Thoracic aorta (tissue), 2 donors: ENCODE data around the gene KIAA1217. TPM values are rescaled to one million over a fixed set of nuclear protein-coding genes. Genes with fewer than 3 reads are reported as not detected.
A peak's percentile ranks its signal among the peaks of the same experiment; 100 is the strongest.

Experiments used
- ATAC-seq: fragments of 150-250 bp; one replicate; pipeline ENCODE4 v1.8.0; 2017; ENCODE audit warnings: low read depth; ENCODE audit not compliant: insufficient number of reproducible peaks, low FRiP score
- DNase-seq: peaks from one replicate; pipeline ENCODE4 v3.0.0-alpha.2; 2020; ENCODE audit warnings: low spot score
- H3K27ac ChIP-seq, 2 donors: fragments of 200-600 bp; sonication (generic); 1 replicate in 1 of 2; 2 replicates in 1 of 2; pipeline ENCODE4 v1.5.1; 2016; ENCODE audit warnings: mild to moderate bottlenecking in 2 of 2, moderate library complexity in 2 of 2
- H3K27me3 ChIP-seq: fragments of 200-600 bp; sonication (generic); replicated peaks from 2 replicates; pipeline ENCODE4 v1.6.0; 2016; ENCODE audit warnings: mild to moderate bottlenecking; ENCODE audit not compliant: insufficient read depth
- H3K36me3 ChIP-seq: fragments of 200-600 bp; sonication (generic); one replicate; pipeline ENCODE4 v1.5.1; 2016
- H3K4me1 ChIP-seq, 2 donors: fragments of 200-600 bp; sonication (generic); 1 replicate in 1 of 2; 2 replicates in 1 of 2; pipeline versions ENCODE4 v1.5.1 to v1.6.0; 2016; ENCODE audit warnings: low read depth in 2 of 2, mild to moderate bottlenecking in 1 of 2; ENCODE audit not compliant: control insufficient read depth in 1 of 2
- H3K4me3 ChIP-seq: fragments of 200-600 bp; sonication (generic); 2 replicates; pipeline ENCODE4 v1.5.1; 2016; ENCODE audit warnings: mild to moderate bottlenecking
- H3K9me3 ChIP-seq: fragments of 200-600 bp; sonication (generic); 2 replicates; pipeline ENCODE4 v1.5.1; 2016
- total RNA-seq, 2 donors: library from RNA; depleted of rRNA; stranded (reverse); fragments of >200 nt; gene quantifications; one replicate each; pipeline versions ENCODE4 v1.1.0 to v1.2.3, GENCODE V29; 2016
- TF ChIP-seq, protein P1 (sequence below): fragments of 200-600 bp; sonication (generic); IDR thresholded peaks from one replicate; pipeline ENCODE4 v1.5.1; 2019; ENCODE audit warnings: antibody characterized with exemption

Gene KIAA1217
- total RNA-seq, 2 donors from 2014 or later = 15.2 to 15.6 TPM

DNA sequence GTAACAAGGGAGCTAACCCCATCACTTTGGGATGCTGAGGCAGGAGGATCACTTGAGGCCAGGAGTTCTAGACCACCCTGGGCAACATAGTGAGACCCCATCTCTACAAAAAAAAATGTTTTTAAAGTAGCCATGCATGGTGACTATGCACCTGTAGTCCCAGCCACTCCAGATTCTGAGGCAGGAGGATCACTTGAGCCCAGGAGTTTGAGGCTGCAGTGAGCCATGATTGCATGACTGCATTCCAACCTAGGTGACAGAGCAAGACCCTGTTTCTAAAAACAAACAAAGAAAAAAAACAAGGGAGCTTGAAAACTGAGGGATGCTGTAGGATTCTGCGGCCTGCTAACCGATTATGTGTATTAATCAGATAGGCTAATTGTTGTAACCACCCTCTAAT is 4.9 kb downstream of the KIAA1217 start:
- ATAC-seq (no peak), DNase-seq (no peak)
- TF ChIP-seq, protein P1, sequence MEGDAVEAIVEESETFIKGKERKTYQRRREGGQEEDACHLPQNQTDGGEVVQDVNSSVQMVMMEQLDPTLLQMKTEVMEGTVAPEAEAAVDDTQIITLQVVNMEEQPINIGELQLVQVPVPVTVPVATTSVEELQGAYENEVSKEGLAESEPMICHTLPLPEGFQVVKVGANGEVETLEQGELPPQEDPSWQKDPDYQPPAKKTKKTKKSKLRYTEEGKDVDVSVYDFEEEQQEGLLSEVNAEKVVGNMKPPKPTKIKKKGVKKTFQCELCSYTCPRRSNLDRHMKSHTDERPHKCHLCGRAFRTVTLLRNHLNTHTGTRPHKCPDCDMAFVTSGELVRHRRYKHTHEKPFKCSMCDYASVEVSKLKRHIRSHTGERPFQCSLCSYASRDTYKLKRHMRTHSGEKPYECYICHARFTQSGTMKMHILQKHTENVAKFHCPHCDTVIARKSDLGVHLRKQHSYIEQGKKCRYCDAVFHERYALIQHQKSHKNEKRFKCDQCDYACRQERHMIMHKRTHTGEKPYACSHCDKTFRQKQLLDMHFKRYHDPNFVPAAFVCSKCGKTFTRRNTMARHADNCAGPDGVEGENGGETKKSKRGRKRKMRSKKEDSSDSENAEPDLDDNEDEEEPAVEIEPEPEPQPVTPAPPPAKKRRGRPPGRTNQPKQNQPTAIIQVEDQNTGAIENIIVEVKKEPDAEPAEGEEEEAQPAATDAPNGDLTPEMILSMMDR = no peak
- Histone ChIP-seq H3K9me3 (no peaks in the 10 kb centered on the region), H3K4me3 (no peak overlapping the region), H3K27ac (no peak overlapping the region), H3K36me3 (no peaks in the 10 kb centered on the region), H3K27me3 (no peaks in the 10 kb centered on the region), H3K4me1 (peaks cover 0 to 36% of the 10 kb centered on the region in 2 donors)

DNA sequence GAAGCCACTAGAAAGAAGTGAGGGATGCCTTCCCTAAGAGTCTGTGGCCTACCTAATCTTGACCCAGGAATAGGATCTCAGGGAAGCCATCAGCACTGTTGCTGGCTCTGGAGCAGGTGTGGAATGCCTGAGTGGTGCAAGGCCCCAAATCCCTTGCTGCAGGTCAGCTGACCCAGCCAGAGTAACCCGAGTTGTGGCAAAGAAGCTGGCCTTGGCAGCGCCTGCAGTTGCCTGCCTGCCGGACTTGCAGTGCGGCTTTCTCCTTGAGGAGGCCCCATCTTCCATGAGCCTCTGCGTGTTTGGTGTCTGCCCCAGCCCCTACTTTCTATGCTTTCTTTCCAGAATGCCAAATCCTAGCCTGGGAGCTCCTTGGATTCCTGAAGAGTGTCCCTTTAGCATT is 5.8 kb downstream of the KIAA1217 start:
- TF ChIP-seq, protein P1 = no peak
- H3K27me3 ChIP-seq = no peaks in the 10 kb centered on the region
- ATAC-seq (no peak), DNase-seq (no peak)
- H3K4me1 ChIP-seq = peaks cover 0 to 31% of the 10 kb centered on the region in 2 donors
- no peaks in the 10 kb centered on the region for H3K9me3 ChIP-seq
- H3K36me3 ChIP-seq = no peaks in the 10 kb centered on the region
- H3K4me3 ChIP-seq = no peak overlapping the region
- H3K27ac ChIP-seq = peak overlapping the region in 1 of 2 donors; percentile 1

DNA sequence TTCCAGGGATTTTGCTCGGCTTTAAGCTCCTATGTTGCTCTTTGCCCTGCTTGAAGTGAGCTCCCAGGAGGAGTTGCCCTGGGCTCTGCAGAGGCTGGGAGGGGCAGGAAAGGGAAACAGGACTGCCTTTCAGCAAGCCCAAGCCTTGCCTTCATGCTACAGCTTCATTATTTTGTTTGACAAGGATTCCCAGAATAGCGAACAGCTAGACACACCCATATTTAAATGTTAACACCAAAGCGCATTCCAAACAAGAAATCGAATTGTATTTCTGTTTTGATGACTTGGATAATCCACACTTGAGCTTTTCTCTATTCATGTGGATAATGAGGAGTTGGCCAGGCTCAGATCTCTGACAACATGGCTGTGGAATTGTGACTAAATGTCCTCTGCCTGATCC is 6.3 kb downstream of the KIAA1217 start:
- H3K4me3 ChIP-seq = no peak overlapping the region

DNA sequence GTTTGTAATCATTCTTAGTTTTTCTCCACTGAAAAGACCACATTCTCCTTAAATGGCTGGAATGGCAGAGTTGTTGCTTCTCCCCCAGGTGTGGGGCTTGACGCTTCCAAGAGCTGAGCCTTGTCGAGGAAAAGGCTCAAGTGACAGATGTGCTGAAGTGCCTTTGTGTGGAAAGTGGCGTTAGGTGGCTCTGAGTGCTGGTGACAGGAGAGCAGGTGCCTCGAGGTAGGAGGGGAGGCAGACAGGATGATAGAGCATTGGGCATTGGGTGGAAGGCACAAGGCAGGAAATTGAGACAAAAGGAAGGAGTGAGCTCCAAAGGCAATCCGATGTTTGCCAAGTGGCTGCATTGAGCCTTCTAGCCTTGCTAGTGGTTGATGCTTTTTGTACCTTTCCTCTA is 6.7 kb downstream of the KIAA1217 start:
- H3K27ac ChIP-seq = peak overlapping the region in 1 of 2 donors; percentile 1
- no peaks in the 10 kb centered on the region for H3K27me3 ChIP-seq
- no peaks in the 10 kb centered on the region for H3K36me3 ChIP-seq
- ATAC-seq (no peak), DNase-seq (no peak)
- no peak overlapping the region for H3K4me3 ChIP-seq
- H3K4me1 ChIP-seq = peaks cover 0 to 22% of the 10 kb centered on the region in 2 donors
- TF ChIP-seq, protein P1 = no peak
- H3K9me3 ChIP-seq = no peaks in the 10 kb centered on the region

More for the DNA sequence above, 6.3 kb downstream of the KIAA1217 start:
- TF ChIP-seq, protein P1 = no peak
- no peaks in the 10 kb centered on the region for H3K9me3 ChIP-seq
- DNase-seq (no peak), ATAC-seq (no peak)
- H3K36me3 ChIP-seq = no peaks in the 10 kb centered on the region
- H3K4me1 ChIP-seq = peaks cover 0 to 27% of the 10 kb centered on the region in 2 donors
- H3K27me3 ChIP-seq = no peaks in the 10 kb centered on the region
- peak overlapping the region in 1 of 2 donors; percentile 1 for H3K27ac ChIP-seq

DNA sequence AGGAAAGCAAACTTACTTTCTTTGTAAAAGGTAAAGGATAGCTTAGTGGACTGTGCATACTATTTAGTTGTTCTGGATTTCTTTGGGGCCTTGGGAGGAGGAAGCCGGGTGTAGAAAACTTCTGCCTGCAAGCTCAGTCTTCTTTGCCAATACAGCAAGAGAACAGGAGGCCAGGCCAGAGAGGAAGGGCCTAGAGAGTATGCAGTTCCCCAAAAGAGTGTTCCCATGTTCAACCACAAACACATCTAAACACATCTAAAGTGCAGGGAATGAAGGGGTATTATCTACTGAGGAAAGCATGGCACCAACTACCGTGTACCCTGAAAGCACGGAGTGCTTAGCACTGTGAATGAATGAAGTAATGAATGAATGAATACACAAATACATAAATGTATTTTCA is 11.0 kb downstream of the KIAA1217 start:
- no peaks in the 10 kb centered on the region for H3K36me3 ChIP-seq
- TF ChIP-seq, protein P1 = no peak
- H3K4me1 ChIP-seq = peaks cover 0 to 9% of the 10 kb centered on the region in 2 donors
- no peaks in the 10 kb centered on the region for H3K9me3 ChIP-seq
- no peaks in the 10 kb centered on the region for H3K27me3 ChIP-seq
- DNase-seq = no peak
- no peak overlapping the region for H3K27ac ChIP-seq
- no peak for ATAC-seq
- H3K4me3 ChIP-seq = no peak overlapping the region
